Endothelial cell of umbilical vein (primary cell): ENCODE measurements around the gene KCNH4. TPM values are rescaled to one million over a fixed set of nuclear protein-coding genes. Genes with fewer than 3 reads are reported as not detected.
A peak's percentile ranks its signal among the peaks of the same experiment; 100 is the strongest.

Experiments
- BruUV-seq: library from RNA; stranded (reverse); fragments of 400-500 nt; replicated peaks from 2 replicates; lab custom pipeline; 2021; lab: Mats Ljungman, UMichigan
- CTCF ChIA-PET: fragments of 300-600, 350-600 bp; sonication (Branson Sonifier 250); formaldehyde crosslinking; loops from one replicate; lab custom pipeline; 2021; ENCODE audit warnings: antibody characterized with exemption, inconsistent platforms; lab: Charles Lee
- POLR2A ChIA-PET: fragments of 300-600, 350-600 bp; sonication (Branson Sonifier 250); formaldehyde crosslinking; loops from one replicate; lab custom pipeline; 2021; ENCODE audit warnings: antibody characterized with exemption, inconsistent platforms; lab: Charles Lee
- DNase-seq: peaks from one replicate; pipeline ENCODE4 v3.0.0-alpha.2; 2011; ENCODE audit warnings: low read depth, low spot score
- FAIRE-seq: peaks from 2 replicates; lab custom pipeline; 2011; peaks lifted over from hg19 to GRCh38; lab: Jason Lieb, UNC
- H2AFZ ChIP-seq: 2 replicates; pipeline ENCODE4 v1.6.0; 2012; ENCODE audit warnings: low read depth, low read length, control low read depth, inconsistent platforms
- H3K27ac ChIP-seq: 2 replicates; pipeline ENCODE4 v1.5.1; 2011; ENCODE audit warnings: low read depth, mild to moderate bottlenecking, control low read depth, low read length, moderate library complexity; ENCODE audit not compliant: insufficient read depth
- H3K27me3 ChIP-seq, 2 experiments: 2 replicates each; pipeline versions ENCODE4 v1.6.0 to v1.6.1; 2011; ENCODE audit warnings: low read length in 2 of 2, mixed read lengths in 1 of 2; ENCODE audit not compliant: control insufficient read depth in 2 of 2, insufficient read depth in 2 of 2
- H3K36me3 ChIP-seq, 2 experiments: 2 replicates in 1 of 2; 3 replicates in 1 of 2; pipeline ENCODE4 v1.5.1; 2011; ENCODE audit warnings: low read length in 2 of 2, mild to moderate bottlenecking in 1 of 2, moderate library complexity in 1 of 2; ENCODE audit not compliant: control insufficient read depth in 2 of 2, insufficient read depth in 2 of 2; ENCODE audit errors: extremely low read depth in 1 of 2
- H3K4me1 ChIP-seq: 3 replicates; pipeline ENCODE4 v1.5.1; 2011; ENCODE audit warnings: mild to moderate bottlenecking, low read length; ENCODE audit not compliant: control insufficient read depth, insufficient read depth; ENCODE audit errors: extremely low read depth
- H3K4me2 ChIP-seq: 2 replicates; pipeline ENCODE4 v1.6.1; 2011; ENCODE audit warnings: low read length, control low read depth, mixed read lengths; ENCODE audit not compliant: insufficient read depth
- H3K4me3 ChIP-seq, 3 experiments: fragments of 200-600 bp in 1 of 3; sonication (generic), shearing (Covaris generic) in 1 of 3; replicated peaks in 1 of 3; 2 replicates each; pipeline ENCODE4 v1.5.1; 2011 to 2016; ENCODE audit warnings: control low read depth in 3 of 3, low read length in 3 of 3, mild to moderate bottlenecking in 2 of 3, inconsistent platforms in 1 of 3, low read depth in 1 of 3, moderate library complexity in 1 of 3; ENCODE audit not compliant: insufficient read depth in 1 of 3
- H3K79me2 ChIP-seq: 2 replicates; pipeline ENCODE4 v1.6.0; 2012; ENCODE audit warnings: low read length, inconsistent platforms; ENCODE audit not compliant: control insufficient read depth, insufficient read depth
- H3K9ac ChIP-seq: replicated peaks from 2 replicates; pipeline ENCODE3; 2011; ENCODE audit warnings: low read length, control low read depth; ENCODE audit not compliant: insufficient read depth; ENCODE audit errors: extremely low read depth
- H3K9me1 ChIP-seq: replicated peaks from 3 replicates; pipeline ENCODE4 v1.6.0; 2011; ENCODE audit warnings: mild to moderate bottlenecking, low read length; ENCODE audit not compliant: control insufficient read depth, insufficient read depth; ENCODE audit errors: extremely low read depth
- H3K9me3 ChIP-seq: replicated peaks from 2 replicates; pipeline ENCODE4 v1.5.1; 2012; ENCODE audit warnings: low read length, inconsistent platforms; ENCODE audit not compliant: control insufficient read depth, insufficient read depth
- H4K20me1 ChIP-seq: replicated peaks from 2 replicates; pipeline ENCODE3; 2011; ENCODE audit warnings: mild to moderate bottlenecking, low read length; ENCODE audit not compliant: control insufficient read depth, insufficient read depth; ENCODE audit errors: extremely low read depth
- CTCF ChIP-seq, 2 donors: IDR thresholded peaks; 1 replicate in 1 of 2; 2 replicates in 1 of 2; pipeline ENCODE4 v1.5.1; 2011; ENCODE audit warnings: low read length in 2 of 2, mild to moderate bottlenecking in 2 of 2, moderate library complexity in 2 of 2, control low read depth in 1 of 2, inconsistent platforms in 1 of 2, low read depth in 1 of 2; ENCODE audit not compliant: insufficient read depth in 1 of 2; ENCODE audit errors: extremely low read depth in 1 of 2
- EZH2 ChIP-seq: IDR thresholded peaks from 2 replicates; pipeline ENCODE4 v1.6.1; 2012; ENCODE audit warnings: borderline replicate concordance, low read depth, mild to moderate bottlenecking, moderate library complexity, low read length, inconsistent platforms; ENCODE audit not compliant: severe bottlenecking
- FOS ChIP-seq: IDR thresholded peaks from 2 replicates; pipeline ENCODE4 v1.6.1; 2011; ENCODE audit warnings: mild to moderate bottlenecking, low read length, moderate library complexity, borderline replicate concordance; ENCODE audit not compliant: insufficient read depth
- GATA2 ChIP-seq: IDR thresholded peaks from 2 replicates; pipeline ENCODE4 v1.7.0; 2011; ENCODE audit warnings: low read depth, mild to moderate bottlenecking, moderate library complexity, mixed read lengths, low read length; ENCODE audit not compliant: insufficient read length, insufficient read depth
- JUN ChIP-seq: IDR thresholded peaks from 2 replicates; pipeline ENCODE4 v1.6.1; 2011; ENCODE audit warnings: borderline replicate concordance, low read depth; ENCODE audit not compliant: insufficient read length, insufficient read depth
- MYC ChIP-seq: IDR thresholded peaks from one replicate; pipeline ENCODE4 v1.6.1; 2011; ENCODE audit warnings: mild to moderate bottlenecking, low read depth, low read length
- POLR2A ChIP-seq: IDR thresholded peaks from 2 replicates; pipeline ENCODE4 v1.6.1; 2012; ENCODE audit warnings: low read depth, mild to moderate bottlenecking, control low read depth, low read length
- POLR2AphosphoS5 ChIP-seq: IDR thresholded peaks from 2 replicates; pipeline ENCODE4 v1.6.1; 2012; ENCODE audit warnings: low read depth, mild to moderate bottlenecking, control low read depth, low read length, moderate library complexity; ENCODE audit not compliant: insufficient read depth
- dilution Hi-C: fragments of 300-500 bp; cut with MboI; formaldehyde crosslinking; loops from one replicate; pipeline ENCODE4 v1.15.0; 2019; ENCODE audit warnings: low sequenced_read_pairs; ENCODE audit not compliant: extremely low pct_ligation_motif_present
- intact Hi-C: fragments of 100-400 bp; cut with micrococcal nuclease; formaldehyde crosslinking; loops from one replicate; pipeline ENCODE4 v1.10.0; 2022
- polyA plus RNA-seq, 4 experiments: library from polyadenylated mRNA; depleted of rRNA in 3 of 4; stranded (reverse) in 3 of 4; unstranded in 1 of 4; fragments of >200 nt; gene quantifications; 2 replicates each; pipeline versions ENCODE4 v1.2.1 to v1.2.3, GENCODE V29; 2011 to 2012; ENCODE audit warnings: missing spikeins in 1 of 4
- total RNA-seq: library from RNA; stranded (reverse); gene quantifications from 2 replicates; pipeline ENCODE4 v1.2.3, GENCODE V29; 2021
- TF ChIP-seq, protein P1 (sequence below): IDR thresholded peaks from 2 replicates; pipeline ENCODE4 v1.6.1; 2011; ENCODE audit not compliant: insufficient read depth, insufficient read length

Gene KCNH4
- total and polyA plus RNA-seq, 2 donors (not counting 3 experiments of a cell fraction or from before 2014, with no cell fraction given): 0.11 TPM

- no peak for FAIRE-seq
- H3K4me1 ChIP-seq: peaks cover 14% of the 10 kb centered on the region
- no peaks in the 10 kb centered on the region for H3K9me1 ChIP-seq
- H4K20me1 ChIP-seq: no peaks in the 10 kb centered on the region
- CTCF ChIA-PET: interaction anchor here (0.9 to 5.6 kb wide), 14 partner anchors 16 to 279 kb away, joined by 3 to 52 read pairs (median 4); partner anchors contain the start of gene KAT2A
- no peak for DNase-seq
- no peaks in the 10 kb centered on the region for H3K9me3 ChIP-seq
- TF ChIP-seq JUN (no peak), EZH2 (peak; percentile 74)
- H3K4me2 ChIP-seq: peak overlapping the region; percentile 6
- H3K4me3 ChIP-seq: no peak overlapping the region
- no peaks in the 10 kb centered on the region for H3K79me2 ChIP-seq
- no peak overlapping the region for H2AFZ ChIP-seq
- peaks cover 9 to 13% of the 10 kb centered on the region in 2 experiments for H3K27me3 ChIP-seq
- H3K9ac ChIP-seq: no peak overlapping the region
- intact Hi-C loops: loop anchor here (2.0 to 5.0 kb wide), 3 partner anchors 60 to 156 kb away; partner anchors contain the start of gene KAT2A
- H3K36me3 ChIP-seq: no peaks in the 10 kb centered on the region
- dilution Hi-C loops: no loop called here
- no TSS peak for BruUV-seq
- POLR2A ChIA-PET: interaction anchor here (1.1 kb wide), 1 partner anchor 27 kb away, joined by 4 read pairs; no protein-coding TSS in a partner anchor
- H3K27ac ChIP-seq: no peak overlapping the region
Measured at GRCh38 chr17:42180411-42180921, 476 bp downstream of the KCNH4 start.

DNA sequence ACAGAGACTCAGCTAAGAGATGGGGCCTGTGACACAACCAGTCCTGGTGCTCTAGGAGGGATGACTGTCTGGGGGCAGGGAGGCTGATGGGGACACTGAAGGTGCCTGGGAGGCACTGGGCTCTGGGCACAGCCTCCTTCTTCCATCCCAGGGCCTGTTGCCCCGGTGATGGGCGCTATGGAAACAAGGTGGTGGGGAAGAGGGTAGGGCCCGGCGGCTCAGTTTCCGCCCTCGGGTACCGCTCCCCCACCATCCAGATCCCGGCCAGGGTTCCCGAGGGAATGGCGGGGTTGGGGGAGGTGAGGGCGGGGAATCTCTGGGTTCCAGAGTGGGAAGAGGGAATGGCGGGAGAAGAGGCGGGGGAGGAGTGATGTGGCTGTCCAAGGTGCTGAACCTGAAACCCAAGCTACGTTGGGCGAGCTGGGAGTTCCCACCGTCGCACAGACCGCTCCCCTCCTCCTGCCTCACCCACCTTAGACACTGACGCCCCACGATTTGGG, 981 bp downstream of the KCNH4 start:
- peaks cover 14% of the 10 kb centered on the region for H3K4me1 ChIP-seq
- POLR2A ChIA-PET: interaction anchor here (1.1 kb wide), 1 partner anchor 26 kb away, joined by 4 read pairs; no protein-coding TSS in a partner anchor
- no peaks in the 10 kb centered on the region for H3K36me3 ChIP-seq
- dilution Hi-C loops (no loop called here), intact Hi-C loops (loop anchor here (2.0 to 5.0 kb wide), 3 partner anchors 59 to 155 kb away; partner anchors contain the start of gene KAT2A)
- DNase-seq: no peak
- H3K9me3 ChIP-seq: no peaks in the 10 kb centered on the region
- CTCF ChIA-PET: interaction anchor here (0.9 to 5.6 kb wide), 11 partner anchors 16 to 280 kb away, joined by 3 to 52 read pairs (median 4); partner anchors contain the start of gene KAT2A
- H3K9me1 ChIP-seq: no peaks in the 10 kb centered on the region
- peak; percentile 57 for FAIRE-seq
- peaks cover 9 to 13% of the 10 kb centered on the region in 2 experiments for H3K27me3 ChIP-seq
- TF ChIP-seq POLR2AphosphoS5 (no peak), CTCF (IDR thresholded peaks at IDR 0.05; ENCODE audit: extremely low read depth in 1 of 2, insufficient read depth in 1 of 2, low read depth in 1 of 2, low read length in 2 of 2) (no peak), EZH2 (no peak), FOS (no peak), MYC (no peak), POLR2A (no peak), GATA2 (no peak), JUN (no peak)
- TF ChIP-seq, protein P1, sequence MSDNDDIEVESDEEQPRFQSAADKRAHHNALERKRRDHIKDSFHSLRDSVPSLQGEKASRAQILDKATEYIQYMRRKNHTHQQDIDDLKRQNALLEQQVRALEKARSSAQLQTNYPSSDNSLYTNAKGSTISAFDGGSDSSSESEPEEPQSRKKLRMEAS: no peak
- no TSS peak for BruUV-seq
- no peak overlapping the region for H3K9ac ChIP-seq
- no peaks in the 10 kb centered on the region for H3K79me2 ChIP-seq
- no peak overlapping the region for H3K4me3 ChIP-seq
- no peak overlapping the region for H2AFZ ChIP-seq
- no peak overlapping the region for H3K4me2 ChIP-seq
- H3K27ac ChIP-seq: no peak overlapping the region
- no peaks in the 10 kb centered on the region for H4K20me1 ChIP-seq
